HTR-8/SVneo (cell line): ENCODE data around the gene CLDN14.

ENCODE experiments used
- DNase-seq: peaks from one replicate; pipeline ENCODE4 v3.0.0; 2011; ENCODE audit warnings: low spot score, mixed read lengths; ENCODE audit not compliant: insufficient read length
- FAIRE-seq: peaks from 2 replicates; lab custom pipeline; 2011; peaks lifted over from hg19 to GRCh38; lab: Jason Lieb, UNC

CLDN14 gene

DNA sequence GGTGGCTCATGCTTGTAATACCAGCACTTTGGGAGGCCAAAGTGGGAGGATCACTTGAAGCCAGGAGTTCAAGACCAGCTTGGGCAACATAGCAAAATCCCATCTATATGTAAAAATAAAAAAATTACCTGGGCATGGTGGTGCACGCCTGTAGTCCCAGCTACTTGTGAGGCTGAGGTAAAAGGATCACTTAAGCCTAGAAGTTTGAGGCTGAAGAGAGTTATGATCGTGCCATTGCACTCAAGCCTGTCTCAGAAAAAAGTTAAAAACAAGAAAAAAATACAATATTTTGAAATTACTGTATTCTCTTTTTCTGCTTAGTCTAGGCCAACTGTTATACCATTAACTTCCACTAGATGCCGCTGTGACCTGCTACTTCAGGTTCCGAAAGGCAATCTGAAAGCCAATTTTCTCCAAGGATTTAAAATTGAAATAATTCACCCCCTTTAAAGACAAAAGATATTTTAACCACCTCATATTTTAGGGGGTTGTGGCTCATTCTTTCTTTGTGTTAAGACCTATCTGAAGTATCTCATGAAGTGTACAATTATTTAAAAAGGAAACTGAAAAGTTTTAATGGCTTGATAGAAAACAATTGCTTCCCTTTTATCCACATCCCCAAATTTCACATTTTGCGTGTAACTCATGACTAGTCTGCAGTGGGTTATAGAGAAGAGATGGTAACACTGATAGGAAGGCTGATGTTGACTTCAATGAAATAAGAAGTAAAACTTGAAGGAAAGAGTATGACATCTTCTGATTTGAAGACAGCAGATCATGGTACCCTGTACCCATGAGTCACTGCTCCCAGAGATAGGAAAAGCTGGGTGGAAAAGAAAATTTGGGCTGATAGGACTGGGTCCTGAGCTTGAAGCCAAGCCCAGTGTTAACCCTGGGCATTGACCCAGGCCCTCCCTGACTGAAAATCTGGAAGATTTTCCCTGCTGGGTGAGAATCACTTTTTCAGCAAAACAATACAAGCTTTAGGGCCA is 24.4 kb upstream of the CLDN14 start:
- DNase-seq: peak; percentile 35

DNA sequence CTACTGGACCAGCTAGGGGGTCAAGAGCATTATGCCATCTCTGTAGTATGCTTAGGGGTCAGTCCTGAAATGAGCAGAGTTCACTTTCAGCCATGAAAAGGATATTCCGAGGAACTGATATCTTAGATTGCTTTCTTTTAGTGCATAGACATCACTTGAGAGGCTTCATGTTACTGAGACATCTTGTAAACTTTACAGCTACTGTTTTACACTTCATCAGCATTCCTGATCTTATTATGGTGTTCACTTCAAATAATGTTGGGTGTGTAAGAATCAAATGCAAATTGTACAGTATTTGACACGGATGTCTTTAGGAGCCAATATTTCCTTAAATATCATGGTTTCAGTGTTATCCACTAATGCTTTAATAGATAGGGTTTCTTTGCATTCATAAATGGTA is 22.4 kb upstream of the CLDN14 start:
- FAIRE-seq (no peak), DNase-seq (no peak)

More for the DNA sequence above, 24.4 kb upstream of the CLDN14 start:
- no peak for FAIRE-seq

DNA sequence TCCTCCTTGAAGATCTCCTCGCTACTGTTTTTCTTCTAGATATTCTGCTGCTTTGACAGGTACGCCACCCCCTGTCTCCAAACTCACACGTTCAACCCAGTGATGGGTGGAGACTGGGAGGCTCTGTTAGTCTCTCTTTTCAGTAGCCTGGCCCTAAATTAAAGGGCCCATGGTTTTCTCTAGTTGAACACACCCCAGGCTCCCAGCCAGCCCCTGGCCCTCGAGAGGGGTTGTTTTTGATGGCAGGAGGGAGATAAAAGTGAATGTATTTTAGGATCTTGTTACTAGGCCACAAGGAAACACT is 21.6 kb upstream of the CLDN14 start:
- FAIRE-seq: no peak

GRCh38 chr21:36499578-36500471 is 19.9 kb upstream of the CLDN14 start:
- FAIRE-seq (no peak), DNase-seq (no peak)

More for the DNA sequence above, 21.6 kb upstream of the CLDN14 start:
- no peak for DNase-seq

GRCh38 chr21:36494557-36494956 is 14.6 kb upstream of the CLDN14 start:
- FAIRE-seq (no peak), DNase-seq (no peak)

- FAIRE-seq: no peak
- DNase-seq: no peak
These were observed 11.4 kb upstream of the CLDN14 start for GRCh38 chr21:36491209-36491910.

- DNase-seq: no peak
- FAIRE-seq: no peak
These were observed 9.8 kb upstream of the CLDN14 start for GRCh38 chr21:36489776-36490165.

GRCh38 chr21:36489103-36489775 is 9.3 kb upstream of the CLDN14 start:
- DNase-seq: no peak
- FAIRE-seq: no peak

- no peak for FAIRE-seq
- DNase-seq: no peak
These were observed 7.9 kb upstream of the CLDN14 start for GRCh38 chr21:36487641-36488307.

- DNase-seq (no peak), FAIRE-seq (no peak)
These were observed 6.3 kb upstream of the CLDN14 start for GRCh38 chr21:36486246-36486645.

GRCh38 chr21:36485476-36485875 is 5.6 kb upstream of the CLDN14 start:
- no peak for DNase-seq
- no peak for FAIRE-seq

- FAIRE-seq (no peak), DNase-seq (no peak)
These were observed 3.2 kb upstream of the CLDN14 start for GRCh38 chr21:36483095-36483494.

- no peak for FAIRE-seq
- no peak for DNase-seq
These were observed 2.8 kb upstream of the CLDN14 start for GRCh38 chr21:36482673-36483072.

DNA sequence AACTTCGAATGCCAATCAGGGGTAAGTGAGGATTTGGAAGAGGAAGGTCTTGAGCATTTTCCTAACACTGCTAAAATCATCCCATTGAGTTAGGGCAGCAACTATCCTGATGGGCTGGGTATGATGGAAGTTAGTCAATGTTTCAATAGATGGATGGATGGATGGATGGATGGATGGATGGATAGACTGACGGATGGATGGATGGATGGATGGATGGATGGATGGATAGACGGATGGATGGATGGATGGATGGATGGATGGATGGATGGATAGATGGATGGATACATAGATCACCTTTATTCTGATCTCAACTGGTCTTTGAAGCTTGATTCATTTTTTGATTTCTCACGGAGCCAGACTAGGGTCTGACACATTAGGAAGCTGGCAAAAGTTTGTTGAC is 2.3 kb upstream of the CLDN14 start:
- FAIRE-seq (no peak), DNase-seq (no peak)

DNA sequence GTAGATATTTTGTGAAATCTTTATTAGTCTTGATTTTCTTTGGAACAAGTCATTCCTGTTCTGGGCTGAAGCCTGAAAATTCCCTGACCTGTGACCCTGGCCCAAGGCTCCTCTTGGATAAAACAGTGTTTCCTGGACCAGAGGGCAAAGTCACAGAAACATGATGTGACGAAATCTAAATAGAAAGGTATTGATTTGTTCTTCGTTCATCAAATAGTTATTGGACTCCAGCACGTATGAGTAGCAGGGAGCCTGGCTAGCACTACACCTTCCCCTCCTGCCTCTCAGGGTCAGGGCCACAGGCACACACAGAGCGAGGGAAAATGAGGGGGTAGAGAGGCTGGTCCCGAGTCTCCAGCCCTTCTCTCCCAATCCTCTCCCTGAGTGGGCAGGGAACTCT is 1.7 kb upstream of the CLDN14 start:
- FAIRE-seq (no peak), DNase-seq (no peak)

DNA sequence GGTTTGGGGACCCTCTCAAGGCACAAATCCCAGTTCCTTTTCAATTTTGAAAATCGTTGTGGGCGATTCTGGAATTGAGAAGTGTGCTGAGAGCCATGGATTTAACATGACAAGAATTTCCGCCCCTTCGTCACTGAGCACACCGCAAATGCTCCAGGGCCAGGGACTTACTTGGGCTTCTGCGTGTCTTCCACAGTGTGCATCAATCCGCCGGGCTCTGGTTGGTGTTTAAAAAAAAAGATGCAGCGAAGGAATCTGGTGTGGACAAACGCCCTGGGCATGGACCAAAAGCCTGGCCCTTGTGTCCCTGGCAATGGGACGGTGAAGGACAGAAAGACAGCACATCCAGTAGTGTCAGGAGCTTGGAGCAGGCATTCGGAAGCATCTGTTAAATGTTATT is 696 bp upstream of the CLDN14 start:
- FAIRE-seq (no peak), DNase-seq (no peak)

- FAIRE-seq: no peak
- peak; percentile 27 for DNase-seq
These were observed 981 bp downstream of the CLDN14 start for GRCh38 chr21:36478941-36479340.

DNA sequence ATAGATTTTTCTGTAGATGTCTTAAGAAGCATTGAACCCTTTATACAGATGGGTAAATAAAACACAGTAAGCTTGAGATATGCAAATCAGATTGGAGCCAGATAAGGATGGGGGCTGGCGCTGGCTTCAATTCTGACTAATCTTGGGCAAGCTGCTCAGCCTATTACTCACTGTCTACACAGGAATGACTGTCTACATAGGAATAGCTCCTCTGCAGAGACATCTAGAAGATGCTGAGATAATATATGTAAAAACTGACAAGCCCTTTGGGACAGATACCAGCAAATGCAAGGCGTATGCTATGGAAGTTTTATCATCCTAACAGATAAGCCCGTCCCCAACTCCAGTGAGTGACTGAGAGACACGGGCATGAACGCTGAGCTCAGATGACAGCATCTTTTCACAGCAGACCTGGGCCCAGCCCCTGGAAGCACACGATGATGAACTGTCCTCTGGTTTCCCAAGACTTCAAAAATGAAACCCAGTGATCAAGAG is 1.7 kb downstream of the CLDN14 start:
- FAIRE-seq (no peak), DNase-seq (peak; percentile 69)

- DNase-seq: no peak
- FAIRE-seq: no peak
These were observed 2.4 kb downstream of the CLDN14 start for GRCh38 chr21:36477559-36477958.
